GM23248 (cell line): Measurements from ENCODE around the gene CHN2. TPM values are rescaled to one million over a fixed set of nuclear protein-coding genes. Genes with fewer than 3 reads are reported as not detected.

Experiments used
- DNase-seq: peaks from one replicate; pipeline ENCODE4 v3.0.0-alpha.2; 2015
- H2AFZ ChIP-seq: fragments of 200-600 bp; sonication (generic); 2 replicates; pipeline ENCODE4 v1.6.1; 2016; ENCODE audit warnings: antibody characterized with exemption
- H3F3A ChIP-seq: fragments of 200-600 bp; sonication (generic); 2 replicates; pipeline ENCODE4 v1.6.1; 2016; ENCODE audit warnings: mild to moderate bottlenecking, antibody characterized with exemption, mixed run types; ENCODE audit not compliant: insufficient read depth
- H3K27ac ChIP-seq: fragments of 200-600 bp; sonication (generic); 2 replicates; pipeline ENCODE4 v1.5.1; 2016; ENCODE audit warnings: mild to moderate bottlenecking
- H3K27me3 ChIP-seq: fragments of 200-600 bp; sonication (generic); replicated peaks from 2 replicates; pipeline ENCODE4 v1.6.1; 2016; ENCODE audit warnings: mild to moderate bottlenecking; ENCODE audit not compliant: insufficient read depth
- H3K36me3 ChIP-seq: fragments of 200-600 bp; sonication (generic); 2 replicates; pipeline ENCODE4 v1.6.1; 2016; ENCODE audit warnings: low read depth, mild to moderate bottlenecking
- H3K4me1 ChIP-seq: fragments of 200-600 bp; sonication (generic); 2 replicates; pipeline ENCODE4 v1.6.1; 2016; ENCODE audit warnings: mild to moderate bottlenecking; ENCODE audit not compliant: insufficient read depth
- H3K4me2 ChIP-seq: fragments of 200-600 bp; sonication (generic); one replicate; pipeline ENCODE4 v1.6.1; 2016; ENCODE audit warnings: mild to moderate bottlenecking; ENCODE audit not compliant: unreplicated experiment
- H3K4me3 ChIP-seq: fragments of 200-600 bp; sonication (generic); 2 replicates; pipeline ENCODE4 v1.5.1; 2016; ENCODE audit warnings: mild to moderate bottlenecking
- H3K79me2 ChIP-seq: fragments of 200-600 bp; sonication (generic); 2 replicates; pipeline ENCODE4 v1.6.1; 2016; ENCODE audit warnings: mild to moderate bottlenecking; ENCODE audit not compliant: insufficient read depth
- H3K9ac ChIP-seq: fragments of 200-600 bp; sonication (generic); 2 replicates; pipeline ENCODE4 v1.6.1; 2016; ENCODE audit warnings: mild to moderate bottlenecking
- H3K9me2 ChIP-seq: fragments of 200-600 bp; sonication (generic); 2 replicates; pipeline ENCODE4 v1.6.1; 2016; ENCODE audit warnings: mixed run types, mild to moderate bottlenecking, moderate library complexity; ENCODE audit not compliant: insufficient read depth
- H3K9me3 ChIP-seq: fragments of 200-600 bp; sonication (generic); one replicate; pipeline ENCODE4 v1.6.1; 2017; ENCODE audit warnings: low read depth
- H4K20me1 ChIP-seq: fragments of 200-600 bp; sonication (generic); 2 replicates; pipeline ENCODE4 v1.6.0; 2016; ENCODE audit not compliant: insufficient read depth
- EZH2 ChIP-seq: fragments of 200-600 bp; sonication (generic); IDR thresholded peaks from 2 replicates; pipeline ENCODE4 v1.6.1; 2018; ENCODE audit warnings: antibody characterized with exemption, mild to moderate bottlenecking; ENCODE audit not compliant: insufficient read depth, poor library complexity, severe bottlenecking
- EZH2phosphoT487 ChIP-seq: fragments of 200-600 bp; sonication (generic); IDR thresholded peaks from 2 replicates; pipeline ENCODE4 v1.6.1; 2018; ENCODE audit warnings: antibody characterized with exemption, moderate library complexity, mild to moderate bottlenecking, low read depth; ENCODE audit not compliant: insufficient read depth
- WGBS, 2 experiments: methylation state at CpG; one replicate each; pipeline ENCODE4 v1.1.6; 2015 to 2017; ENCODE audit warnings: low lambda C conversion rate in 2 of 2, low coverage in 1 of 2; ENCODE audit errors: missing lambda C conversion rate in 2 of 2; 5-methylcytosine and 5-hydroxymethylcytosine counted together
- in situ Hi-C: fragments of 300-500 bp; cut with MboI; formaldehyde crosslinking; loops from 2 replicates; pipeline ENCODE4 v1.15.0; 2020
- polyA plus RNA-seq: library from polyadenylated mRNA; unstranded; fragments of >200 nt; fragmentation: Nextera tagmentation; extraction: Ambion mirVana; gene quantifications from 2 replicates; pipeline ENCODE4 v1.2.1, GENCODE V29; 2016
- total RNA-seq: library from RNA; depleted of rRNA; stranded (reverse); fragments of >200 nt; shearing (Covaris generic); gene quantifications from 2 replicates; pipeline ENCODE4 v1.2.3, GENCODE V29; 2014

CHN2 gene
- total and polyA plus RNA-seq, 2 experiments from 2014 or later, result 1.5 to 2.3 TPM

GRCh38 chr7:29329686-29330085 is 135.1 kb downstream of the CHN2 start:
- in situ Hi-C loops, result no loop called here
- no peak for TF ChIP-seq EZH2phosphoT487
- no peak for TF ChIP-seq EZH2
- Histone ChIP-seq H3K36me3 (no peaks in the 10 kb centered on the region), H3F3A (peaks cover 11% of the 10 kb centered on the region; the same call in 1 of the 2 replicates), H3K79me2 (no peaks in the 10 kb centered on the region), H3K9me2 (no peaks in the 10 kb centered on the region), H4K20me1 (no peaks in the 10 kb centered on the region), H3K27me3 (no peaks in the 10 kb centered on the region), H3K27ac (no peak overlapping the region), H3K4me1 (peaks cover 22% of the 10 kb centered on the region), H3K4me3 (no peak overlapping the region), H3K4me2 (peak overlapping the region; percentile 0), H3K9me3 (no peaks in the 10 kb centered on the region), H2AFZ (peak overlapping the region; percentile 53), H3K9ac (no peak overlapping the region)
- 54 to 55% methylated on average over 3 of the region's 3 CpGs for WGBS, 2 experiments
- no peak for DNase-seq

DNA sequence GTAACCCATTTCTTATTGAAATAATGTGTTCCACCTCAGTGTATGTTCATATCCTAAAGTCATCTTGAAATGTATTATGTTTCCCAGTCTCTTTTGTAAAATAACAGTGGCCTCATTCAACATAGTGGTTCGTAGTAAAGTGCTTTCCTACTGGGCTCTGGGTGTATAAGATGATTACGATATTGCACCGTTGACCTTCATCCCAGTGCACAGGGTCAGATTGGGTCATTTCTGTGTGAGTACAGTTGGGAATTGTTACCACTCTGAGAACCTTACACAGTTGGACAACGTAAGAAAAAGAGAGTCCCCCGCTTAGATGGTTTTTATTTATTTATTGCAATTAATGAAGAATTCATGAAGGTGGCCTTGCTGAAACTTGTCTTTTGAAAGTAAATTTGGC is 135.6 kb downstream of the CHN2 start:
- no peaks in the 10 kb centered on the region for H3K36me3 ChIP-seq
- in situ Hi-C loops, result no loop called here

DNA sequence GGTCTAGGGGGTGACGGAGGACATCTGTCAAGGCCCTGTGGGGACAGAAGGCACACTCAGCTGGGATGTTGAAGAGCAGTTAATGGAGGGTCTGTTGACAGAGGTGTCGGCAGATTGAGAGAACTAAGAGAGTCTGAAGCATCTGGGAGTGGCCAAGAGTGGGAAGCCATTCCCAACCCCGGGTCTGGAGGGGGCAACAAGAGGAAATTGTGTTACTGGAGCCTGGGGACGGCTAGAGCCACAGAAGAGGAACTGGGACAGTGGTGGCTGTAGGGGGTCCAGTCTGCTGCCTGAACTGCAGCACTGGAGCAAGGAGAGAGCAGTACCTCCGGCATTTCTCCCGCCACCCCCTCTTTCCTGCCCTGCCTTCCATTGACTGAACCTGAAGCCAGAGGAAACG is 136.6 kb downstream of the CHN2 start:
- Histone ChIP-seq H3F3A (peaks cover 11% of the 10 kb centered on the region; the same call in 1 of the 2 replicates), H3K4me2 (no peak overlapping the region), H3K9me2 (no peaks in the 10 kb centered on the region), H3K27ac (no peak overlapping the region), H3K36me3 (no peaks in the 10 kb centered on the region), H3K4me3 (no peak overlapping the region), H3K27me3 (no peaks in the 10 kb centered on the region), H3K4me1 (peaks cover 22% of the 10 kb centered on the region), H3K9me3 (no peaks in the 10 kb centered on the region), H3K79me2 (no peaks in the 10 kb centered on the region), H4K20me1 (no peaks in the 10 kb centered on the region), H3K9ac (no peak overlapping the region), H2AFZ (no peak overlapping the region)
- WGBS, 2 experiments, result 79 to 82% methylated on average over 7 of the region's 7 CpGs
- no peak for DNase-seq
- in situ Hi-C loops, result no loop called here
- TF ChIP-seq EZH2phosphoT487 (no peak), EZH2 (no peak)

More for the DNA sequence above, 135.6 kb downstream of the CHN2 start:
- DNase-seq, result no peak
- Histone ChIP-seq H3K4me2 (no peak overlapping the region), H2AFZ (no peak overlapping the region), H3K27ac (no peak overlapping the region), H3K9me3 (no peaks in the 10 kb centered on the region), H3K79me2 (no peaks in the 10 kb centered on the region), H3K9me2 (no peaks in the 10 kb centered on the region), H3F3A (peaks cover 11% of the 10 kb centered on the region; the same call in 1 of the 2 replicates), H3K27me3 (no peaks in the 10 kb centered on the region), H3K9ac (no peak overlapping the region), H4K20me1 (no peaks in the 10 kb centered on the region), H3K4me3 (no peak overlapping the region), H3K4me1 (peaks cover 22% of the 10 kb centered on the region)
- no peak for TF ChIP-seq EZH2
- no peak for TF ChIP-seq EZH2phosphoT487
- WGBS, 2 experiments, result 96 to 97% methylated on average over 5 of the region's 5 CpGs

- H3K4me3 ChIP-seq, result no peak overlapping the region
- H2AFZ ChIP-seq, result no peak overlapping the region
- H3K9ac ChIP-seq, result no peak overlapping the region
- no peaks in the 10 kb centered on the region for H3K9me3 ChIP-seq
- peaks cover 22% of the 10 kb centered on the region for H3K4me1 ChIP-seq
- no peak for TF ChIP-seq EZH2phosphoT487
- TF ChIP-seq EZH2, result no peak
- peaks cover 11% of the 10 kb centered on the region; the same call in 1 of the 2 replicates for H3F3A ChIP-seq
- no peak for DNase-seq
- no peaks in the 10 kb centered on the region for H3K27me3 ChIP-seq
- no peaks in the 10 kb centered on the region for H4K20me1 ChIP-seq
- H3K79me2 ChIP-seq, result no peaks in the 10 kb centered on the region
- no peak overlapping the region for H3K4me2 ChIP-seq
- H3K27ac ChIP-seq, result no peak overlapping the region
- no peaks in the 10 kb centered on the region for H3K9me2 ChIP-seq
- in situ Hi-C loops, result no loop called here
- H3K36me3 ChIP-seq, result no peaks in the 10 kb centered on the region
- WGBS, 2 experiments, result 58 to 62% methylated on average over 14 of the region's 14 CpGs
Observed at GRCh38 chr7:29332042-29332811, 137.7 kb downstream of the CHN2 start.
